Activated CD8-positive, alpha-beta memory T cell treated with anti-CD3 and anti-CD28 coated beads for 4 hours (primary cell): ENCODE measurements around the gene BCAM.
"Not testable (repeated sequence)": the region's sequence is repeated elsewhere in the genome, so short reads cannot be mapped to it uniquely, and the experiment has no call there.

Experiments used
- DNase-seq, 2 donors: peaks; one replicate each; pipeline ENCODE4 v3.0.0-alpha.2; 2020; ENCODE audit warnings: low read depth in 2 of 2

Gene BCAM

DNA sequence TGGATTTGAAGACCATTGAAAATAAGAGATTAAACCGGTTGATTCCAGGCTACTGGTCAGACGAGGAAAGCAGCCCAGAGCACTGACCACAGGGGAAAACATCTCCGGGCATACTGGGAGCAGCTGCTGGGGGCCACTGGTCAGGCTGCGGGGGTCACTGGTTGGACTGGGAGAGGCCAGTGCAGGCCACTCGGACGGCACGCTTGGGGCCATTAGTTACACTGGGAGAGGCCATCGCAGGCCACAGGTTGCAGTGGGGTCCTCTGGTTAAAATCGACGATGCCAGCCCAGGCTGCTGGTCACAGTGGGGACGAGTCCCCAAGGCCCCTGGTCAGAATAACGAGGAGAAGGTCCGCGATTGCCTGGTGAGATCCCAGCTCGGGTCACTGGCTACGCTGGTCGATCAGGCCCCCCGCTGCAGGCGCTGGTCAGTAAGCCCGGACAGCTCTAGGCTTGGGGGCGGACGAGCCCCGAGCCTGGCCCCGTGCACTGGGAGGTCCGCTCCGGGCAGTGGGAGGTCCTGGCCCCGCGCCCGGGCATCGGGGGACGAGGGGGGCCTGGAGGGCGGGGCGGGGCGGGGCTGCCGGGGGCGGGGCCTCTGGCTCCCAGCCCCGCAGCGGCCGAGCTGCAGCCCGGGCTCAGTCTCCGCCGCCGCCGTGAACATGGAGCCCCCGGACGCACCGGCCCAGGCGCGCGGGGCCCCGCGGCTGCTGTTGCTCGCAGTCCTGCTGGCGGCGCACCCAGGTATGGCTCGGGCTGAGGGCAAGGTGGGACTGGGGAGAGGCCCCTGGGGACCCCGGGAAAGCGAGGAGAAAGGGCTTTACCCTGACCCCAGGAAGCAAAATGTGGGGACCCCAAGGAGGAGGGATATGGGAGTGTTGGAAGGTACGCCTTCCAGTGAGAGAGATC, at the start of gene BCAM:
Gene BCAM, plus strand, starts transcription at position 641 of the 909 bp plus-strand sequence. Its CDS starts 22 bp downstream, at position 663.
- DNase-seq, result no peak

- DNase-seq, result no peak
Observed at GRCh38 chr19:44762038-44762437, 46.9 kb upstream of the BCAM start.

GRCh38 chr19:44765033-44765948, 43.6 kb upstream of the BCAM start:
- DNase-seq, result no peak

GRCh38 chr19:44765949-44766335, 43.0 kb upstream of the BCAM start:
- DNase-seq, result no peak

DNA sequence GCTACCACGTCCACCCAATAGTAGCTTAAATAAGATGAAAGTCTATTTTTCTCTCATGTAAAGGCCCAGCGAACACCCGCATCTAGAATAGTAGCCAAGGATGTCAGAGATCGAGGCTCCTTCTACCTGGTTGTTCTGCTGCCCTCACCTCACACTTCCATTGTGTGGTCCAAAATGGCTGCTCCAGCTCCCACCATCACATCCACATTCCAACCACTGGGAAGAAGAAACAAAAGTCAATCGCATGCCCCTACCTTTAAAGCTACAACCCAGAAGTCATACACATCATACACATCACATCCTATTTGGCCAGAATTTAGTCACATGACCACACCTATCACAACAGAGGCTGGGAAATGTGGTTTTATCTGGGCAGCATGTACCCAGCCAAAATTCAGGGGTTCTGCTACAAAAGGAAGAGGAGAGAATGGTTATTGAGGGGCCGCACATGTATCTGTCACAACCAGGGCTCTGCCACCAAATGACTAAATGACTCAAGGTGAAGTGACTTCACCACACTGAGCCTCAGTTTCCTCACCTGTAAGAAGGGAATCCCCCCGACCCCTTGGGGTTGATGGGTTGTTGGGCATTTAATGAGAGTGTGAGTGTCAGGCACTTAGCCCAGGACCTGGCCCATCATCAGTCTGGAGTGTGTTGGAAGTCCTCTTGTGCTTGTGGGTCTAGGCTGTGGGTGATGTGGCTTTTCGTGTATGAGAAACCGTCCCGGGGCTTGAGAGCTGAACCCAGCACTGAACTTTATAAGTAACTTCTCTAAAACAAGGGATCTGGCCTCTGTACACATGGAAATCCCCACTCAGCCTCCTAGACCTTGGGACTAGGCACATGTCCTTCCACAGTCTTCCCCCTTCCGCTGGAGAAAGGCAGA, 41.4 kb upstream of the BCAM start:
- no peak for DNase-seq

- peak; percentile 94 to 98 for DNase-seq
Observed at GRCh38 chr19:44770550-44771257, 38.2 kb upstream of the BCAM start.

DNA sequence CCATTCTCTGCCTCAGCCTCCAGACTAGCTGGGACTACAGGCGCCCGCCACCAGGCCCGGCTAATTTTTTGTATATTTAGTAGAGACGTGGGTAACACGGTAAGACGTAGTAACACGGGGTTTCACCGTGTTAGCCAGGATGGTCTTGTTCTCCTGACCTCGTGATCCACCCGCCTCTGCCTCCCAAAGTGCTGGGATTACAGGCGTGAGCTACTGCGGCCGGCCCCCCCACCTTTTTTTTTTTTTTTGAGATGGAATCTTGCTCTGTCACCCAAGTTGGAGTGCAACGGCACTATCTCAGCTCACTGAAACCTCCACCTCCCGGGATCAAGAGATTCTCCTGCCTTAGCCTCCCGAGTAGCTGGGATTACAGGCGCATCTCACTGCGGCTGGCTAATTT, 36.8 kb upstream of the BCAM start:
- DNase-seq, result not testable (repeated sequence)

DNA sequence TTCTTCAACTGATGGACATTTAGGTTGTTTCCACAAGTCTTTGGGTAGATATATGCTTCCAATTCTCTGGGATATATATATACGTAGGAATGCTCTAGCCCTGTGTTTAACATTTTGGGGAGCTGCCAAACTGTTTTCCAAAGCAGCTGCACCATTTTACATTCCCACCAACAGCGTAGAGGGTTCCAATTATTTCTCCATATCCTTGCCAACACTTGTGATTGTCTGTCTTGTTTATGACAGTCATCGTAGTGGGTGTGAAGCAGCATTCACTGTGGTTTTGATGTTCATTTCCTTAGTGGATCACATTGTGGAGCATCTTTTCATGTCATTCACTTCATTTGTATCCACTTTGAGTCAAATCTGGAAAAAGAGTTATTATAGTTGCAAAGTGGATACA, 35.9 kb upstream of the BCAM start:
- no peak for DNase-seq

- DNase-seq, result no peak
Observed at GRCh38 chr19:44775676-44776240, 33.1 kb upstream of the BCAM start.

DNA sequence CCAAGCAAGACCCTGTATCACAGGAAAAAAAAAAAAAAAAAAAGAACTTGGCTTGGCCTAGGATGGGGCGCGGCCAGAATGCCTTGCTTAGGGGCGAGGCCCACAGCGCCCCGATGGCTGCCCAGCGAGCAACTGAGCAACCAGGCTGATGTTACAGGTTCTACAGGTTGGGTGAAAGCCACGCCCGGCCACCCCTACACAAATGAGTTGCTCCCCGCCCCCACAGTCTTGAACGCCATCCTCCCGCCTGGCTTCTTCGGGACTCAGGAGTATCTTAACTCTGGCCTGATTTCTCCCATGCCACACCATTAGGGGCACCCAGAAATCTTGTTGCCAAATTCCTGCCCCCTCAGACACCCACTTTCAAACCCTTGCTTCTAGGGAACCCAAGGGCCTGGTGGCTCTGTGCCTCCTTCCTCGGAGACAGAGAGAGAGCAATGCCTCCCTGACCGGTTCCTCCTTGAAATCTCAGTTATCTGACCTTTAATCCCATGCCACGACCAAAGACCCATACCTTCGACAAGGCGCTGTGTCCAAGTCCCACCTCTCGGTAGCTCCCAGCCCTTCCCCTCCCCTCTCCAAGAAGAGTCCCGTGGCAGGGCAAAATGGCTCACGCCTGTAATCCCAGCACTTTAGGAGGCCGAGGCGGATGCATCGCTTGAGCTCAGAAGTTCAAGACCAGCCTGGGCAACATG, 32.4 kb upstream of the BCAM start:
- DNase-seq, result no peak

DNA sequence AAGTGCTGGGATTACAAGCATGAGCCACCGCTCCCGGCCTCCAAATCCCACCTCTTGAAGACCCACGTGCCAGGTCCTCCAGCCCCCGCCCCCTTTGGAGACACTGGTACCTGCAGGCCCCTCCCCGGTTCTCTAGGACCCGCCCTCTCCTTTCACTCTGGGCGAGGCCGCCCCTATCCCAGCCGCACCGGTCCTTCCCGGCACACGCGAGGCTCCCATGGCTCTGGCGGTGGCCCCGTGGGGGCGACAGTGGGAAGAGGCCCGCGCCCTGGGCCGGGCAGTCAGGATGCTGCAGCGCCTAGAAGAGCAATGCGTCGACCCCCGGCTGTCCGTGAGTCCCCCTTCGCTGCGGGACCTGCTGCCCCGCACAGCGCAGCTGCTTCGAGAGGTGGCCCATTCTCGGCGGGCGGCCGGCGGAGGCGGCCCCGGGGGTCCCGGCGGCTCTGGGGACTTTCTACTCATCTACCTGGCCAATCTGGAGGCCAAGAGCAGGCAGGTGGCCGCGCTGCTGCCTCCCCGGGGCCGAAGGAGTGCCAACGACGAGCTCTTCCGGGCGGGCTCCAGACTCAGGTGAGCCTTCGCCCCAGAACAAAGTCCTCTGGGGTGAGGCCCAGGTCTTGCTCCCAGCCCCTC, 31.1 kb upstream of the BCAM start, which contains the start of gene CBLC:
Gene CBLC, plus strand, starts transcription at position 176 of the 633 bp plus-strand sequence. Its CDS starts 42 bp downstream, at position 218.
- no peak for DNase-seq

DNA sequence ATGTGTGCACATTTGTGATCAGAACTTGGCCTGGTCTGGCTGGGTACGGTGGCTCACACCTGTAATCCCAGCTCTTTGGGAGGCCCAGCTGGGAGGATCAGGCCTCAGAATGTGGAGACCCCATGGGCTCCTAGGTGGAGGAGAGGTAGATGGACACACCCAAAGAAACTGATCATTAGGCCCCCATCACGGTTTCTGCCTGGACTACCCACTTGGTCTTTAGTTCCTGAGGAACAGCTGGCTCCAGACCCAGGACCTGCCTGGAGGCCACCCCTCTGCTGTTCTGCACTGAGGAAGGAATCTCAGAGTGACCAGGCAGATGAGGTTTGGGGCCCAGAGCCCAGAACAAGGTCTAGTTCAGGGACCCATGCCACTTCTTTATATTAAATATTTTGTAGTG, 29.8 kb upstream of the BCAM start:
- DNase-seq, result no peak

DNA sequence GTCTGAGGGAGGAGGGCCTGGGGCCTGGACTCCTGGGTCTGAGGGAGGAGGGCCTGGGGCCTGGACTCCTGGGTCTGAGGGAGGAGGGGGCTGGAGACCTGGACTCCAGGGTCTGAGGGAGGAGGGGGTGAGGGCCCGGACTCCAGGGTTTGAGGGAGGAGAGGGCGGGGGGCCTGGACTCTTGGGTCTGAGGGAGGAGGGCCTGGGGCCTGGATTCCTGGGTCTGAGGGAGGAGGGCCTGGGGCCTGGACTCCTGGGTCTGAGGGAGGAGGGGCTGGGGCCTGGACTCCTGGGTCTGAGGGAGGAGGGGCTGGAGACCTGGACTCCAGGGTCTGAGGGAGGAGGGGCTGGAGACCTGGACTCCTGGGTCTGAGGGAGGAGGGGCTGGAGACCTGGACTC, 27.2 kb upstream of the BCAM start:
- DNase-seq, result not testable (repeated sequence)

- no peak for DNase-seq
Observed at GRCh38 chr19:44782729-44783128, 26.2 kb upstream of the BCAM start.

DNA sequence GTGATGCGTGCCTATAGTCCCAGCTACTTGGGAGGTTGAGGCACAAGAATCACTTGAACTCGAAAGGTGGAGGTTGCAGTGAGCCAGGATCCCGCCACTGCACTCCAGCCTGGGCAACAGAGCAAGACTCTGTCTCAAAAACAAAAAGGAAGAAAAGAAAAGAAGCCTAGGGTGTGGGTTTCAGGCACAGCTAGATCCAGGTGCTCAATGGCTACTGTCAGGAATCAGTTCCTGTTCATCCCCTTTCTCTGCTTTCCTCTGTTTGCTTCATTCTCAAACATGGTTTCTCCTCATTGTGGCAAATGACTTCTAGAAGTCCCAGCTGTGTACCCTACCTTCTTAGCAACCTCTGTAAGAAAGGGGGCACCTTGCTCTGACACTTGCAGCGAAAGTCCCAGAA, 25.4 kb upstream of the BCAM start:
- DNase-seq, result no peak

GRCh38 chr19:44785271-44785670, 23.6 kb upstream of the BCAM start:
- DNase-seq, result no peak

DNA sequence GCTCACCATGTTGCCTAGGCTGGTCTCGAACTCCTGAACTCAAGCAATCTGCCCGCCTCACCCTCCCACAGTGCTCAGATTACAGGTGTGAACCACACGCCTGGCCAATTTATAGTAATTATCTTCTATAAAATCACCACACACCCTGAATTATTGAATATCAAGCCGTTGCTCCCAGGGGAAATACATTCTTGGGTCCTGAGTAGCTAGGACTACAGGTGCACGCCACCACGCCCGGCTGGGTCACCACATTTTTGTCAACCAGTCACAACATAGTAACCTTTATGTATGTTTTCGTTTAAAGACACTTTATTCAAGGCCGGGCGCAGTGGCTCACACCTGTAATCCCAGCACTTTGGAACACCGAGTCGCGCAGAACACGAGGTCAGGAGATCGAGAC, 22.9 kb upstream of the BCAM start:
- DNase-seq, result no peak

DNA sequence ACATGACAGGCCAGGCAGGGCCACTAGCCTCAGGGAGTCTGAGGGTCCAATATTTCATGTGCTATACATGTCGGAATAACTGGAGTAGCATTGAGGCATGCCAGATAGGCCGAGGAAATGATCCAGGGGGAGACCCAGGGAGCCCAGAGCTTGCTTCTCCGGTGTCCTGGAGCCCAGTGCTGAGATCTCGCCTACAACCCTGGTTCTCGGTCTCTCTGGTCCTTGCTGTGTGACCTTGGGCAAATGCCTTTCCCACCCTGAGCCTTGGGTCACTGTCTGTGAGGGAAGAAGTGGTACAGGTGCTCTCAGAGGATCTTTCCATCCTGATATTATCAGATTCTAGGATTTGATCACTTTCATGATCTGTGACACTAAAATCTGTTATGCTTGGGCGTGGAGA, 19.9 kb upstream of the BCAM start:
- no peak for DNase-seq

DNA sequence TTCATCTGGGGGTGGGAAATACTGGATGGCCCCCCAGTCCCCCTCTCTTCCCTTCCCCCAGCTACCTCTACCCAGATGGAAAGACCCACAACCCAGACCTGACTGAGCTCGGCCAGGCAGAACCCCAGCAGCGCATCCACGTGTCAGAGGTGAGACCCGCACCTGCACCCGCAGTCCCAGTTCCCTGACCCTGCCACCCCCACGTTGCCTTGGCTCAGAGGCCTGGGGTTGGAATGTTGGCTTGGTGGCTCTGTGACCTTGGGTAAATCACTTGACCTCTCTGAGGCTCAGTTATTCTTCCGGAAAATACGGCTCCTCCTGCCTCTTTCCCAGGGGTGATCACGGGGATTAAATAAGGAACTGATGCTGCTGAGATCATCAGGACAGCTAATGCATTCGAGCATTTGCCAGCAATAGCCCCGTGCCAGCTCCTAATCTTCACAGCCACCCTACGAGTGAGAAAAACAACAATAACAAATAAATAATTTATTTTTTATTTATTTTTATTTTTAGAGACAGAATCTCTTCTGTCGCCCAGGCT, 18.9 kb upstream of the BCAM start:
- DNase-seq, result no peak
